ENCODE data around the gene BAZ2B.

Gene BAZ2B

DNA sequence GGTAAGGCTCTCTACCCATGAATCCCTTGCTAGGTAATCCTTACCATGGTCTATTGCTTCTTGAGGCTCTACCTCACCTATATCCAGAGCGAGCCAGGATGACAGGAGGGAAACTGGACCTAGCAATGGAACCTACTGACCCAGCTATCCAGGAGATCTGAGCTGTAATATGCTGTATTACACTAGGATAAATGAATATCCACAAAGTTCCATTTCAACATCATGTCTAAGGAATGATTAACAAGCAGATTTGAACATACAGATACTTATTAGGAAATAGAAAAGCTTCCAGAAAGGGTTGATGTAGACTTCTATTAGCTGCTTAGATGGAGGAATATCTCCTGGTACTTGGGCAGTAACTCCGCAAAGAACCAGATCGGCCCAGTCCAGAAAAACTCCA, 110.1 kb downstream of the BAZ2B start:
- no peak for FAIRE-seq
- no peak for DNase-seq (ENCODE audit: insufficient read length, low spot score)
- TF ChIP-seq POLR2A (IDR thresholded peaks at IDR 0.05; ENCODE audit: low read depth, low read length), result no peak
- no peak for TF ChIP-seq POU2F2 (IDR thresholded peaks at IDR 0.05; ENCODE audit: low read depth, low read length)

DNA sequence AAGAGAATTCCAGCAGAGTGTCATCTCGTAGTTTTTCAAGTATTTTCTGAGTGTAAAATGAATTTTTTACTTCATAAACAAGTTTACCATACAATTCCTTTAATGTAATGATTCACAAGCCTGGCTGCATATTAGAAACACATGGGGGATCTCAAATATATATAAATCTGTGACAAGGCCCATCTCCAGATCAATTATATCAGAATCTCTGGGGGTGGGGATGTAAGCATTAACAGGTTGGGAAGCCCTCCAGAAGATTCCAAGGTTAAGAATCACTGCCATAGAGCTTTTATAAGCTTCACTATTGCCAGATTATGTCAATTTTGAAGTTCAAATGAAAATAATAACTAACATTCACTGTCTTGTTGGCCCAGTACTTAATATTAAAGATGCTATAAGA, 111.2 kb downstream of the BAZ2B start:
- DNase-seq (ENCODE audit: insufficient read length, low spot score) (no peak), FAIRE-seq (no peak)
- no peak for TF ChIP-seq POU2F2 (IDR thresholded peaks at IDR 0.05; ENCODE audit: low read depth, low read length)
- TF ChIP-seq POLR2AphosphoS5 (IDR thresholded peaks at IDR 0.05; ENCODE audit: low read depth, low read length), result no peak
- no peak for TF ChIP-seq SPI1 (IDR thresholded peaks at IDR 0.05; ENCODE audit: low read depth, low read length)
- TF ChIP-seq PAX5 (IDR thresholded peaks at IDR 0.05; ENCODE audit: insufficient read depth, low read length, severe bottlenecking), result no peak
- TF ChIP-seq POLR2A (IDR thresholded peaks at IDR 0.05; ENCODE audit: low read depth, low read length), result no peak
- no peak for TF ChIP-seq TAF1 (IDR thresholded peaks at IDR 0.05; ENCODE audit: low read depth, low read length)

DNA sequence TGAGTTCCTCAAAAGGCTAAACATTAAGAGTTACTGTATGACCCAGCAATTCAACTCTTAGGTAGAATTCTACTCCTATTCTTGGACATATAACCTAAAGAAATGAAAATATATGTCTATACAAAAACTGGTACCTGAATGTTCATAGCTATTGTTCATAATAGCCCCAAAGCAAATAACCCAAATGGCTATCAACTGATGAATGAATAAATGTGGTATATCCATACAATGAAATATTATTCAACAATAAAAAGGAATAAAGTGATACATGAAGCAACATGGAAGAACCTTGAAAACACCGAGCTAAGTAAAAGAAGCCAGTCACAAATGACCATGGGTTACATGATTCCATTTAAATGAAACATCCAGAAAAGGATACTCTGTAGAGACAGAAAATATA, 114.6 kb downstream of the BAZ2B start:
- no peak for FAIRE-seq
- DNase-seq (ENCODE audit: insufficient read length, low spot score), result no peak
- TF ChIP-seq POLR2A (IDR thresholded peaks at IDR 0.05; ENCODE audit: low read depth, low read length), result no peak
- no peak for TF ChIP-seq TAF1 (IDR thresholded peaks at IDR 0.05; ENCODE audit: low read depth, low read length)
- no peak for TF ChIP-seq PAX5 (IDR thresholded peaks at IDR 0.05; ENCODE audit: insufficient read depth, low read length, severe bottlenecking)
- TF ChIP-seq POLR2AphosphoS5 (IDR thresholded peaks at IDR 0.05; ENCODE audit: low read depth, low read length), result no peak

DNA sequence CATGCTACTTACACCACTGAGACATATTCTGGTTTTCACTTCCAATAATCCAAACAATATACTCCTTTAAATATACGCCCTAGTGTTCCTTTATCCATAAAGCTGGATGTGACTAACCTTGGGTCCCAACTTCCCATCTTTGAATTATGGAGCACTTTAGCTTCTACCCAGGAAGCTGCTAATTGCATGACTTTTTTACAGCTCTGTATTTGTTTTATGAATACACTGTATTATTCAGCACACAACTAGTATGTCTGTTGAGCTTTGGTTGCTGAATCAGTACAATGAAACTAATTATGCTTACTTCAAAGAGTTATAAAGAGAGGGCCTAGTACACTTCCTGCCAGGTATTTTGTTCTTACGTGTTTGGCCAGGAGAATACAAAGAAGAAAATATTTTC, 118.5 kb downstream of the BAZ2B start:
- TF ChIP-seq SPI1 (IDR thresholded peaks at IDR 0.05; ENCODE audit: low read depth, low read length), result no peak
- no peak for TF ChIP-seq TAF1 (IDR thresholded peaks at IDR 0.05; ENCODE audit: low read depth, low read length)
- no peak for TF ChIP-seq POU2F2 (IDR thresholded peaks at IDR 0.05; ENCODE audit: low read depth, low read length)
- TF ChIP-seq POLR2AphosphoS5 (IDR thresholded peaks at IDR 0.05; ENCODE audit: low read depth, low read length), result no peak
- no peak for TF ChIP-seq POLR2A (IDR thresholded peaks at IDR 0.05; ENCODE audit: low read depth, low read length)
- no peak for TF ChIP-seq PAX5 (IDR thresholded peaks at IDR 0.05; ENCODE audit: insufficient read depth, low read length, severe bottlenecking)
- FAIRE-seq (peak; percentile 9), DNase-seq (ENCODE audit: insufficient read length, low spot score) (no peak)

DNA sequence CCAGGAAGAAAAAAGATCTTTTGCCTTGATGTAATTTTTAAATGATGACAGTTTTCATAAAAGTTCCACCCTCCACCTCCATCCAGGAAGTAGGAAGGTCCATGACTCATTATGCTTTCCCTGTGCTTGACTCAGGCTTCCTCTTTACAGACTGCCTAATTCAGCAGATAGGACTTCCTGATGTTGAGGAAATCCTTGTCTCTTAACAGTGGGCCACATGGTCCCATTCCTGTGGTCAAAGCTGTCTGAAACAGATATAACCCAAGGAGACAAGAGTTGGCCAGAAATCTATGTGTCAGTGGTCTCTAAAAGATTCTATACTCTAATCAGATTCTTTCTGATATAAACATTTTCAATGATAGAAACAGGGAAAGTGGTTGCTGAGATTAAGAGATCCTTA, 119.1 kb downstream of the BAZ2B start:
- FAIRE-seq, result no peak
- TF ChIP-seq POLR2A (IDR thresholded peaks at IDR 0.05; ENCODE audit: low read depth, low read length) (no peak), POLR2AphosphoS5 (IDR thresholded peaks at IDR 0.05; ENCODE audit: low read depth, low read length) (no peak), SPI1 (IDR thresholded peaks at IDR 0.05; ENCODE audit: low read depth, low read length) (peak; percentile 57)
- DNase-seq (ENCODE audit: insufficient read length, low spot score), result no peak

DNA sequence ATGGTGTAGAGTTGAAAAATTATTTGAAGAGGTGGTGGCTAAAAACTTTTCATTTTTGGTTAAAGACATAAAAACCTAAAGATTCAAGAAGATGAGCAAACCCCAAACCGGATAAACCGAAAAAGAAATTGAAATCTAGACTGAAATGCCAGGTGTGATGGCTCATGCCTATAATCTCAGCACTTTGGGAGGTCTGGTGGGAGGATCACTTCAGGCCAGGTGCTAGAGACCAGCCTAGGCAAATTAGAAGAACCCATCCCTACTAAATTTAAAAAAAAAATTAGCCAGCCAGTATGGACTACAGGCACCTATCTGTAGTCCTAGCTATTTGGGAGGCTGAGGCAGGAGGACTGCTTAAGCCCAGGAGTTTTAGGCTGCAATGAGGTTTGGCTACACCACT, 126.9 kb downstream of the BAZ2B start:
- no peak for TF ChIP-seq POLR2A (IDR thresholded peaks at IDR 0.05; ENCODE audit: low read depth, low read length)
- no peak for TF ChIP-seq PAX5 (IDR thresholded peaks at IDR 0.05; ENCODE audit: insufficient read depth, low read length, severe bottlenecking)
- no peak for TF ChIP-seq SPI1 (IDR thresholded peaks at IDR 0.05; ENCODE audit: low read depth, low read length)
- TF ChIP-seq POLR2AphosphoS5 (IDR thresholded peaks at IDR 0.05; ENCODE audit: low read depth, low read length), result no peak
- no peak for TF ChIP-seq POU2F2 (IDR thresholded peaks at IDR 0.05; ENCODE audit: low read depth, low read length)
- TF ChIP-seq TAF1 (IDR thresholded peaks at IDR 0.05; ENCODE audit: low read depth, low read length), result no peak
- DNase-seq (ENCODE audit: insufficient read length, low spot score), result no peak
- no peak for FAIRE-seq

DNA sequence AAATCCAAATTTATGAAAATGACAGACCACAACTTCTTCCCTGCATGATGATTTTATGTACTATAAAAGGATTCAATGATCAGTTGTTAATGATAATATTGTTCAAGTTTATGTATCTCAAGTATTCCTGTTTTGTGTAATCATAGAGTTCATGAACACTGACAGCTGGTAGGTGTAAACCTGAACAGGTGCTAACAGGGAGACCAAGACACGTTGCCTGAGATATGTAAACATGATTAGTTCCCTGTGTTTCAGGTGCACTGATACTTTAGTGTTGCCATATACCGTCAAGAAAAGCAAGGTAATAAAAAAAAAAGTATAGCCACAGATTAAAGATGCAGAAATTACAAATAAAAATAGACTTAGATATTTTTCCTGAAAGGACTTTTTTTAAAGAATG, 131.8 kb downstream of the BAZ2B start:
- DNase-seq (ENCODE audit: insufficient read length, low spot score) (no peak), FAIRE-seq (peak; percentile 33)
- no peak for TF ChIP-seq TAF1 (IDR thresholded peaks at IDR 0.05; ENCODE audit: low read depth, low read length)
- no peak for TF ChIP-seq POU2F2 (IDR thresholded peaks at IDR 0.05; ENCODE audit: low read depth, low read length)
- no peak for TF ChIP-seq POLR2A (IDR thresholded peaks at IDR 0.05; ENCODE audit: low read depth, low read length)
- TF ChIP-seq PAX5 (IDR thresholded peaks at IDR 0.05; ENCODE audit: insufficient read depth, low read length, severe bottlenecking), result no peak
- no peak for TF ChIP-seq POLR2AphosphoS5 (IDR thresholded peaks at IDR 0.05; ENCODE audit: low read depth, low read length)
- TF ChIP-seq SPI1 (IDR thresholded peaks at IDR 0.05; ENCODE audit: low read depth, low read length), result no peak

DNA sequence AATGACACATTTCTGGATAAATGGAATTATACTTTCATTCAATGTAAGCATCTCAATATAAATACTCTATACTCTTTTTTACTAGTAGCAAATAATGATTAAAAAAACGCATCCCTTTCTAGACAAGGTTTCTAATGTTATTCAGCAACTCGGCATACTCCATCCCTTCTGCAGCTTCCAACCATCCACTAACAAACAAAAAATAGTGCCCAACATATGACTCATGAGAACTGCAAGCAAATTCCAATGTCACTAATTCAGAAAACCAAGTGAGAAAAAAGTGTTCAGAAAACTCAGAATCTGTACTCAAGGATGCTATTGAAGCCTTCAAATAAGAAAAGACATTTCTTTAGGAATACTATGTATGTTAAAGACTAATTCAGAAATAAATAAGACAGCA, 140.0 kb downstream of the BAZ2B start:
- FAIRE-seq, result no peak
- DNase-seq (ENCODE audit: insufficient read length, low spot score), result no peak
- no peak for TF ChIP-seq TAF1 (IDR thresholded peaks at IDR 0.05; ENCODE audit: low read depth, low read length)
- no peak for TF ChIP-seq POLR2AphosphoS5 (IDR thresholded peaks at IDR 0.05; ENCODE audit: low read depth, low read length)
- TF ChIP-seq PAX5 (IDR thresholded peaks at IDR 0.05; ENCODE audit: insufficient read depth, low read length, severe bottlenecking), result no peak
- no peak for TF ChIP-seq POLR2A (IDR thresholded peaks at IDR 0.05; ENCODE audit: low read depth, low read length)
- TF ChIP-seq SPI1 (IDR thresholded peaks at IDR 0.05; ENCODE audit: low read depth, low read length), result no peak
- no peak for TF ChIP-seq POU2F2 (IDR thresholded peaks at IDR 0.05; ENCODE audit: low read depth, low read length)

DNA sequence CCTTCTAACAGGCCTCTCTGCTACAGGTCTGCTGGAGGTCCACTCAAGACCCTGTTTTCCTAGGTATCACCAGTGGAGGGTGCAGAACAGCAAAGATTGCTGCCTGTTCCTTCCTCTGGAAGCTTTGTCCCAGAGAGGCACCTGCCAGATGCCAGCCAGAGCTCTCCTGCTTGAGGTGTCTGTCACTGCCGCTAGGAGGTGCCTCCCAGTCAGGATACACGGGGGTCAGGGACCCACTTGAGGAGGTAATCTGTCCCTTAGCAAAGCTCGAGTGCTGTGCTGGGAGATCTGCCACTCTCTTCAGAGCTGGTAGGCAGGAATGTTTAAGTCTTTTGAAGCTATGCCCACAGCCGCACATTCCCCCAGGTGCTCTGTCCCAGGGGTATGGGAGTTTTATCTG, 140.6 kb downstream of the BAZ2B start:
- FAIRE-seq, result no peak
- DNase-seq (ENCODE audit: insufficient read length, low spot score), result no peak
- no peak for TF ChIP-seq TAF1 (IDR thresholded peaks at IDR 0.05; ENCODE audit: low read depth, low read length)
- no peak for TF ChIP-seq PAX5 (IDR thresholded peaks at IDR 0.05; ENCODE audit: insufficient read depth, low read length, severe bottlenecking)
- TF ChIP-seq SPI1 (IDR thresholded peaks at IDR 0.05; ENCODE audit: low read depth, low read length), result no peak
- TF ChIP-seq POLR2AphosphoS5 (IDR thresholded peaks at IDR 0.05; ENCODE audit: low read depth, low read length), result no peak
- no peak for TF ChIP-seq POU2F2 (IDR thresholded peaks at IDR 0.05; ENCODE audit: low read depth, low read length)
- TF ChIP-seq POLR2A (IDR thresholded peaks at IDR 0.05; ENCODE audit: low read depth, low read length), result no peak

DNA sequence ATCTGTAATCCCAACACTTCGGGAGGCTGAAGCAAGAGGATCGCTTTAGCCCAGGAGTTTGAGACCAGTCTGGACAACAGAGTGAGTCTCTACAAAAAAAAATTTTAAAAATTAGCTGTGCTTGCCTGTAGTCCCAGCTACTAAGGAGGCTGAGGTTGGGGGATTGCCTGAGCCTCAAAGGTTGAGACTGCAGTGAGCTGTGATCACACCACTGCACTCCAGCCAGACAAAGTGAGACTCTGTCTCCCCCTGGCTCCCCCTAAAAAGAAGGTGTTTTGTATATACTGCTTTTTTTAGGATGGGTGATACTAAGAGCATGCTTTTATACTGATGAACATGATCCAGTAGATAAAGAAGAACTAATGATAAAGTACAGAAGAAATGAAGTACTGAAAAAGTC, 145.0 kb downstream of the BAZ2B start:
- FAIRE-seq (no peak), DNase-seq (ENCODE audit: insufficient read length, low spot score) (no peak)
- TF ChIP-seq SPI1 (IDR thresholded peaks at IDR 0.05; ENCODE audit: low read depth, low read length) (no peak), PAX5 (IDR thresholded peaks at IDR 0.05; ENCODE audit: insufficient read depth, low read length, severe bottlenecking) (no peak), TAF1 (IDR thresholded peaks at IDR 0.05; ENCODE audit: low read depth, low read length) (no peak), POLR2A (IDR thresholded peaks at IDR 0.05; ENCODE audit: low read depth, low read length) (no peak), POU2F2 (IDR thresholded peaks at IDR 0.05; ENCODE audit: low read depth, low read length) (no peak), POLR2AphosphoS5 (IDR thresholded peaks at IDR 0.05; ENCODE audit: low read depth, low read length) (no peak)
